HG02884 (cell line): Measurements from ENCODE around the gene PRR36.
"Not testable (repeated sequence)": the region's sequence is repeated elsewhere in the genome, so short reads cannot be mapped to it uniquely, and the experiment has no call there.

Experiments
- ATAC-seq: cut with Tn5 transposase; IDR thresholded peaks from one replicate; pipeline ENCODE4 v1.9.1; 2021; ENCODE audit warnings: mild to moderate bottlenecking, moderate library complexity; ENCODE audit not compliant: unreplicated experiment

PRR36 gene

DNA sequence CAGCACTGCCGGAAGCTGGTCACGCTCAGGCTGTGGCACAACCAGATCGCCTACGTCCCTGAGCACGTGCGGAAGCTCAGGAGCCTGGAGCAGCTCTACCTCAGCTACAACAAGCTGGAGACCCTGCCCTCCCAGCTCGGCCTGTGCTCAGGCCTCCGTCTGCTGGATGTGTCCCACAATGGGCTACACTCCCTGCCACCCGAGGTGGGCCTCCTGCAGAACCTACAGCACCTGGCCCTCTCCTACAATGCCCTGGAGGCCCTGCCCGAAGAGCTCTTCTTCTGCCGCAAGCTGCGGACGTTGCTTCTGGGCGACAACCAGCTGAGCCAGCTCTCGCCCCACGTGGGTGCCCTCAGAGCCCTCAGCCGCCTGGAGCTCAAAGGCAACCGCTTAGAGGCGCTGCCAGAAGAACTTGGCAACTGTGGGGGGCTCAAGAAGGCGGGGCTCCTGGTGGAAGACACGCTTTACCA lies 26.2 kb upstream of the PRR36 start:
- ATAC-seq: no peak

DNA sequence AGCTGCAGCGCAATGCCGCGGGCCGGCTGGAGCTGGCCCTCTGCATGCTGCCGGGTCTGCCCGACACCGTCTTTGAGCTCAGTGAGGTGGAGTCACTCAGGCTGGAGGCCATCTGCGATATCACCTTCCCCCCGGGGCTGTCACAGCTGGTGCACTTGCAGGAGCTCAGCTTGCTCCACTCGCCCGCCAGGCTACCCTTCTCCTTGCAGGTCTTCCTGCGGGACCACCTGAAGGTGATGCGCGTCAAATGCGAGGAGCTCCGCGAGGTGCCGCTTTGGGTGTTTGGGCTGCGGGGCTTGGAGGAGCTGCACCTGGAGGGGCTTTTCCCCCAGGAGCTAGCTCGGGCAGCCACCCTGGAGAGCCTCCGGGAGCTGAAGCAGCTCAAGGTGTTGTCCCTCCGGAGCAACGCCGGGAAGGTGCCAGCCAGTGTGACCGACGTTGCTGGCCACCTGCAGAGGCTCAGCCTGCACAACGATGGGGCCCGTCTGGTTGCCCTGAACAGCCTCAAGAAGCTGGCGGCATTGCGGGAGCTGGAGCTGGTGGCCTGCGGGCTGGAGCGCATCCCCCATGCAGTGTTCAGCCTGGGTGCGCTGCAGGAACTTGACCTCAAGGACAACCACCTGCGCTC lies 25.7 kb upstream of the PRR36 start:
- no peak for ATAC-seq

DNA sequence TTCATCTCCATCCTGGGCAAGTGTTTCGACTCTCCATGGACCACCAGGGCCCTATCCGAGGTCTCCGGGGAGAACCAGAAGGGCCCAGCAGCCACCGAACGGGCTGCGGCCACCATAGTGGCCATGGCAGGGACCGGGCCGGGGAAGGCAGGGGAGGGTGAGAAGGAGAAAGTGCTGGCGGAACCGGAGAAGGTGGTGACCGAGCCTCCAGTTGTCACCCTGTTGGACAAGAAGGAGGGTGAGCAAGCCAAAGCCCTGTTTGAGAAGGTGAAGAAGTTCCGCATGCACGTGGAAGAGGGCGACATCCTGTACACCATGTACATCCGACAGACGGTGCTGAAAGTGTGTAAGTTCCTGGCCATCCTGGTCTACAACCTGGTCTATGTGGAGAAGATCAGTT lies 24.8 kb upstream of the PRR36 start:
- no peak for ATAC-seq

DNA sequence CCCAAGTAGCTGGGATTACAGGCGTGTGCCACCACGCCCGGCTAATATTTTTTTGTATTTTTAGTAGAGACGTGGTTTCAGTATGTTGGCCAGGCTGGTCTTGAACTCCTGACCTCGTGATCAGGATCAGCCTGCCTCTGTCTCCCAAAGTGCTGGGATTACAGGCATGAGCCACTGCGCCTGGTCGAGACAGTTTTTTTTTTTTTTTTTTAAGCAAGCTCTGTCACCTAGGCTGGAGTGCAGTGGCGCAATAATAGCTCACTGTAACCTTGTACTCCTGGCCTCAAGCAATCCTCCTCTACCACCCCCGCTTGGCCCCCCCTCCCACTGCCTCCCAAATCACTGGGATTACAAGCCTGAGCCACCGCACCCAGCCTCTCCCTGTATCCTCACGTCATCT lies 23.1 kb upstream of the PRR36 start:
- ATAC-seq: no peak

DNA sequence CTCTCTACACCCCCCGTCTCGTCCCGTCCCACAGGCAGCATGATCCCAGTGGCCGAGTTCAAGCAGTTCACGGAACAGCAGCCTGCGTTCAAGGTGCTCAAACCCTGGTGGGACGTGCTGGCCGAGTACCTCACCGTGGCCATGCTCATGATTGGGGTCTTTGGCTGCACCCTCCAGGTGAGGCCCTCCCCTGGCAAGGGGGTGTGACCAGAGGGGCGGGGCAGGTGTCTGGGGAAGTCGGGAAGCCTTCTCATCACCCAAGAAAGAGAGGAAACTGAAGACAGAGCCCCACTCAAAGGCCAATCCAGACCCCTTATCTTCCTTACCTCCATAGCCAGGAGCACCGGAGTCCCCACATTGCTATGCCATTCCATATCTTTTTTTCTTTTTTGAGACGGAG lies 21.4 kb upstream of the PRR36 start:
- ATAC-seq: no peak

DNA sequence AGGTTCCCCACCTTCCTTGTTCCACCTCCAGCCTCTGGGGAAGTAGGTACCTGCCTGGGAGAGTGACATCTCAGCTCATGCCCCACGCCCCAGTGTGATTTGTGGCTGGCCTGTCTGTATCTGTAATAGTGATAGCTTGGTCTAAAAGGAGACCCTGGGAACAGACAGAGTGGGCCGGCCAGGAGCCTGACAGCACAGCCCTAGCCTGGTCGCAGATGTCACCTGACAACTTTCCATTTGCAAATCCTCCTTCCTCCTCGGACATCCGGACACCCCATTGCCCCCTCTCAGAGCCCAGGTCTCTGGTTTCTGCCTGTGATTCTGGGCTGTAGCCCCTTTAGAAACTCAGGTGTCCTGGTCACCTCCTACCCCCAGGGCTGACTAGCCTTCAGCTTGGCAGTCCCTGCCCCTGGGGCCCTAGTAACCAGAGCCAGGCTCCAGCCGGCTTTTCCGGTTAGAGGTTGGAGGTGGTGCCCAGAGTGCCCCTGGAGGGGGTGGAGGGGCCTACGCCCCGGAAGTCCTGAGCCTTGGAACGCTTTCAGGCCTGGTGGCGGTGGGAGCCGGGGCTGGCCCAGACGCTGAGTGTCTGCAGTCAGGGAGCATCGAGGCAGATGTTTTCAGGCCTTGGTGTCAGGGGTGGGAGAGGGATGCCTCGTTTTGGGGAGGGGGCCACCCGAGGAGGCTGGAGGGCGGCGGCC lies 20.6 kb upstream of the PRR36 start:
- no peak for ATAC-seq

DNA sequence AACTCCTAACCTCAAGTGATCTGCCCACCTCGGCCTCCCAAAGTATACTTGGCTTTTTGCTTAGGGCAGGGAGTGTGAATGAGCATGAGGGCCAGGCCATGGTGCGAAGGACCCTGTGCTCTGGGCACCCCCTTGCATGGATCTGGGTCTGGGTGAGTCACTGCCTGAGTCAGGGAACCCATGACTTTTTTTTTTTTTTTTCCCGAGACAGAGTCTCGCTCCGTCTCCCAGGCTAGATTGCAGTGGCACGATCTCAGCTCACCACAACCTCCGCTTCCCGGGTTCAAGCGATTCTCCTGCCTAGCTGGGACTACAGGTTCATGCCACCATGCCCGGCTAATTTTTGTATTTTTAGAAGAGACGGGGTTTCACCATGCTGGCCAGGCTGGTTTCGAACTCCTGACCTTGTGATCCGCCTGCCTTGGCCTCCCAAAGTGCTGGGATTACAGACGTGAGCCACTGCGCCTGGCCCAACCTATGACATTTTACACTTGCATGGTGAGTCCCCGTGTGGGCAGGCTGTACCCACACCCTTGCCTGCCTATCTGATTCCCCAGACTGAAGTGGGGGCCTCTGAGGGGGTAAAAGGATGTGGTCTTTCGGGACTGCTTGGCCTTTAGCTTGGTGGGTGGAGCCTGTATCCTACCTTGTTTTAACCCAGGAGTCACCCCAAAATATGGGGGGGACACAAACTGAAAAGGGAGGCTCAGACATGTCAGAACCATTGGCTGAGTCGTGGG lies 19.3 kb upstream of the PRR36 start:
- ATAC-seq: not testable (repeated sequence)

DNA sequence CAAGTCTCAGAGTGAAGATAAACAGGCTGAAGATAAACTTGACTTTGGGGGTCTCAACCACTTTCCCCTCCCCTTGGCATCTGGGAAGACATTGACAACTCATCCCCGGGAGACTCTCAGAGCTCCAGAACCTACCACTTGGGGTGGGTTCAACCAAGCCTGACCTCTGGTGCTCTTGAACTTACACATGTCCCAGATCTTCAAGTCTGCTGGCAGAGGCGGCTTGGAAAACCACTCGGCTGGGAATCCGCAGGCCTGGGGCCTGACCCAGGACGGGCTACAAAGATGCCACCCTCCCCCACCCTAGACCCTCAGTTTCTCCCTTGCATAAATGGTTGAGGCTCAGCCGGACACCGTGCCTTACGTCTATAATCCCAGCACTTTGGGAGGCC lies 14.6 kb upstream of the PRR36 start:
- ATAC-seq: no peak

DNA sequence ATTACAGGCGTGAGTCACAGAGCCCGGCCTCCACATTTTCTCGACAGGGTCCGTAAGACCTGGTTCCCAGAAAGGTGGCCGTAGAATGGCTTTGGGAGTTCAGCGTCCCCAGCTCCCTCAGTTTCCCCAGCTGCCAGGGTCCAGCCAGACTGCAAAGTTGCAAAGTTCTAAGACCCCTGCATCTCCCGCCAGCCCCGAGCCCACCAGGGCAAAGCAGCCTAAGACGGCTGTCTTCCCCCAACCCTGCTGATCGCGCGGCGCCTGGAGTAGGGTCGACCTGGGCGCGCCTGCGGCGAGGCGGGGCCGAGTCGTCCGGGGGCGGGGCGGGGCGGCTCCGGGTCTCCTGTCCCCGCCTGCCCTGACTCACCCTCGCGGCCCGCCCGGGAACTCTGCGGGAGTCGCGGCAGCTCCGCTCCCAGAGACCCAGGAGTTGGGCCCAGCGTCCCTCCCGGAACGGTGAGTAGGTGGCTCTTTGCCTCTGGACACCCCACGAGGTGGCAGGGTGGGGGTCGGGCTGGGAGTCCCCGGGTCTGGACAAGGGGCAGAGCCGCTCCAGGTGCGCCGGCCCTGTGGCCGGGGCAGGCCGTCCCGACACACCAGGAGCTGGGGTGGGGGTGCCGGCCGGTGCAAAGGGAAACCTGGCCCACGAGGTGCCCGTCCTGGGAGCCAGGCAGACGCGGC lies 14.1 kb upstream of the PRR36 start, which contains the start of gene LRRC8E:
Gene LRRC8E, plus strand, starts transcription at position 366 of the 681 bp plus-strand sequence. CDS start 7,094 bp downstream, outside the sequence.
- no peak for ATAC-seq

DNA sequence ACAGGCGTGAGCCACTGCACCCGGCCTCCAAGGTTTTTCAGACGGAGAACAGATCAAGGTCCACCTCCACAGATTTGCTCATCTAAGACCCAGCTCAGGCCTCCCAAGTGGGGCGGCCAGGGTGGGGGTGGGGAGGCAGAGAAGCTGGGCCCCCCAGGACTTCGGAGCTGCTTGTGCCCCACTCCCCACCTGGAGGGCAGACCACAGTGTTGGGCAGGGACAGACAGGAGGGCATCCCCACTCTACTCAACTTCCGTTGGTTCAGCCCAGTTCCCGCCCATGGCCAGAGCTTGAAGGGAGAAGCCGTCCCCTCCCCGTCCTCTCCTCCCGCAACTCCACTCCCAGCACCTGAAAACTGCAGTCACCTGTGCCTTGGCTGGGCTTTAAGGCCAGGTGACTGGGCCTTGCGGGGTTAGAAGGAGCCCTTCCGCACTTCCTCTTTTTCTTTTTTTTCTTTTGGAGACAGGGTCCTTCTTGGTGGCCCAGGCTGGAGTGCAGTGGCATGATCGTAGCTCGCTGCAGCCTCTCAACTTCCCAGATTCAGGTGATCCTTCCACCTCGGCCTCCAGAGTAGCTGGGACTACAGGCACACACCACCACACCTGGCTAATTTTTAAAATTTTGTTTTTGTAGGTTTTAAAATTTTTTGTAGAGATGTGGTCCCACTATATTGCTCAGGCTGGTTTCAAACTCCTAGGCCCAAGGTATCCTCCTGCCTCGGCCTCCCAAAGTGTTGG lies 13.4 kb upstream of the PRR36 start:
- no peak for ATAC-seq

DNA sequence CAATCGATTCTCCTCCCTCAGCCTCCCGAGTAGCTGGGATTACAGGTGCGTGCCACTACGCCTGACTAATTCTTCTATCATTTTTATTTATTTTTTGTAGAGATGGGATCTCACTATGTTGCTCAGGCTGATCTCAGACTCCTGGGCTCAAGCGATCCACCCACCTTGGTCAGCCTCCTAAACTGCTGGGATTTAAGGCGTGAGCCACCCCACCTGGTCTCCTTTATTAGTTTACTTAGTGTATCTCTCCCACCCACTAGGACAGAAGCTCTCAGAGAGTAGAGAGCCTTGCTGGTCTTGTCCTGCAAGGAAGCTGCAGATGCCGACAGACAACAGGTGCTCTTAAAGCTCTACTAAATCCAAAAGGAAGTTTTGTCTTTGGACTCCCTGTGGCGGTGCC lies 11.6 kb upstream of the PRR36 start:
- no peak for ATAC-seq

DNA sequence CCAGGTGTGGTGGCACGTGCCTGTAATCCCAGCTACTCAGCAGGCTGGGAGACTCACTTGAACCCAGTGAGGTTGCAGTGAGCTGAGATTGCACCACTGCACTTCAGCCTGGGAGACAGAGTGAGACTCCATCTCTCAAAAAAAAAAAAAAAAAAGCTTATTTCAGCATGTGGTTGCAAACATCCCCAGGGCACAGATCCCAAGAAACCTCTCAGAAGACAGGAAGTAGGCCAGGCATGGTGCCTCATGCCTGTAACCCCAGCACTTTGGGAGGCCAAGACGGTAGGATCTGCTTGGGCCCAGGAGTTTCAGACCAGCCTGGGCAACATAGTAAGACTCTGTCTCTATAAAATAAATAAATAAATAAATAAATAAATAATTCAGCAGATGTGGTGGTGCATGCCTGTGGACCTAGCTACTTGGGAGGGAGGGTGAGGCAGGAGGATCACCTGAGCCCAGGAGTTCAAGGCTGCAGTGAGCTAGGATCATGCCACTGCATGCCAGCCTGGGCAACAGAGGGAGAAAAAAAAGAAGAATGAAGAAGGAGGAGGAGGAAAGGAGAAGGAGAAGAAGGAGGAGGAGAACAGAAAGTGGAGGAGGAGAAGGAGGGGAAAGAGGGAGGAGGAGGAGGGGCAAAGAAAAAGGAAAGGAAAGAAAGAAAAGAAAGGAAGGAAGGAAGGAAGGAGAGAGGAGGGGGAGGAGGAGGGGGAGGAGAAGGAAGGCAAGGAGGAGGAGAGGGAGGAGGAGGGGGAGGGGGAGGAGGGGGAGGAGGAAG lies 9.8 kb upstream of the PRR36 start:
- no peak for ATAC-seq

DNA sequence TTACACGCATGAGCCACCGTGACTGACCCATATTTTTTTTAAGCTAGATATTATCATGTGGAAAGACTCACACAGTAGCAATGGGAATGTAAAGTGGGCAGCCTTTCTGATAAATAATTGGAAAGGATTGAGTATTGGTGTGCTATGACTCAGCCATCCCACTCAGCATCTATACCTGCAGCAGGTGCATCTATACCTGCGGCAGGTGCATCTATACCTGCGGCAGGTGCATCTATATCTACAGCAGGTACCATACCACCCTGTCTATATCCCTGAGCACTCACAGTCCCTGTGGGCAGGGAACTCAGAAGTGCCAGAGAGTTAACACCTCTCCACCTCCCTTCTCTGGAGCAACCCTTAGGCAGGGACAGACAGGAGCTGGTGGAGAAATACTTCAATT lies 8.9 kb upstream of the PRR36 start:
- ATAC-seq: no peak

DNA sequence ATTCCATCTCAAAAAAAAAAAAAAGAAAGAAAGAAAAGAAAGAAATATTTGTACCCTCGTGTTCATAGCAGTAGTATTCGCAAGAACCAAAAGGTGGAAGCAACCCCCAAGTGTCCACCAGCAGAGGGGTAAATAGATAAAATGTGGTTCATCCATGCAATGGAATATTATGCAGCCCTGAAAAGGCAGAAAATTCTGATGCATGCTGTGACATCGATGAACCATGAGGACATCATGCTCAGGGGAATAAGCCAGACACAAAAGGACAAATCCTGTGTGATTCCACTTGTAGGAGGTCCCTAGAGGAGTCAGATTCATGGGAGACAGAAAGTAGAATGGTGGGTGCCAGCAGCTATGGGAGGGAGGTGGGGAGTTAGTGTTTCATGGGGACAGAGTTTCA lies 7.7 kb upstream of the PRR36 start:
- no peak for ATAC-seq

DNA sequence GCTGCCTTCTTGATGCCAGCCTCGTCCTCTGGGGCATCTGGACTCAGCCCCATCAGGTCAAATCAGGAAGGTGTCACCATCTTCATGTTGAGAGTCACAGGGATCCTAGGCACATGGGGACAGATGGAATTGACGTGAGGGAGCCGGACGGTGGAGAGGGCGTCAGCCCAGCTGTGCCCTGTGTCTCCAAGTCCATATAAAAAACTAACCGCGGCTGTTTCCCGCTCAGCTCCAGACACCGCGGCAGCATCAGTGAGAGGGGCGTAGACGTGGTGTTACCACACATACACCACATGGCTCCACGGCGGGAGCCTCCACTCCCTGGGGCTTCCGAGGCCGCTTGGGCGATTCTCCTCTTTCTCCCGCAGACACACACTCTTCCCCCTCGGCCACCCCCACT lies 5.6 kb upstream of the PRR36 start:
- no peak for ATAC-seq

DNA sequence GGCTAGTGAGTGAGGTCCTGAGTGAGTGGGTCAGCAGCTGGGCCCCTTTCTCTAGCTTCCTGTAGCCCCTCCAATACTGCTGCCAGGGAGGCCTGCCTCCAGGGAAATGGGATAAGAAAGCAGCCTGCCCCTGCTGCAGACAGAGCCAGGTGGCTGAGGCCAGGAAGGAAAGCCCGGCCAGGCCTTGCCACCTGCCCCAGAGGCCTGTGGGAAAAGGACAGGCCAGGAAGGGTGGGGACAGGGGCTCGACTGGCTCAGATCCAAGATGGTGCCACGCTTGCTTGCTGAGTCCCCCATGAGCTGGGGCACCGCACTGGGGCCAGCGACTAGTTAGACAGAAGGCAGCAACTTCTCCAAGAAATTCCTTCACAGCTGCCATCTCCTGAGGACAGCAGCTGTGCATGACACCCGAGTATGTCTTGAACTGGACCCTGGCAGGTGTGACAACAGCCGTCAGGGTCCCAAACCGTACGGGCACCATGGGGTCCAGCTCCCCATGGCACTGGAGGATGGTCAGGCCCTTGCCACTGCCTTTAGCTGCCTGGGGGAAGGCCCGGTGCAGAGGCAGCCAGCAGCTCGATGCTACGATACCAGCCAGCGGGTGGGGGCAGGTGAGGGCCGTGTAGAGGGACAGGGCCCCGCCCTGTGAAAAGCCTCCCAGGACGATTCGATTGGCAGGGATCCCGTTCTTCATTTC lies 5.1 kb upstream of the PRR36 start:
- no peak for ATAC-seq

DNA sequence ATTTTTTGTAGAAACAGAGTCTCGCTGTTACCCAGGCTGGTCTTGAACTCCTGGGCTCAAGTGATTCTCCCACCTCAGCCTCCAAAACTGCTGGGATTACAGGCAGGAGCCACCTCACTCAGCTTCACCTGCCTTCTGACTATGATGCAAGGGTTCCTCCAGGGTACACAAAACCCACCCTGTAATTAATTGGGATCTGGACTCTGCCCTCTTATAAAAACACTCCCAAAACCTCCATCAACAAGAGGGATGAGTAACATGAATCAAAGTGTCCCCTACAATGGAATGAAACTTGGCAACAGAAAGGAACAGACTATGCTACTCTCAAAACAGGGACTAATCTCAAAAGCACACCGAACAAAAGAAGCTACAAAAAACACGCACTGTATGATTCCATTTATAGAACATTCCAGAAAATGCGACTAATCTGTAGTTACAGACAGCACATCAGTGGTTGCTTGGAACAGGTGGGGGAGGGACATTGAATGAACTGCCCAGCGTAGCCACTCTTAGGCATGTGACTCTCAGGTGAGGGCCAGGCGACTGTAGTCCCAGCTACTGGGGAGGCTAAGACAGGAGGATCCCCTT lies 3.2 kb upstream of the PRR36 start:
- no peak for ATAC-seq

DNA sequence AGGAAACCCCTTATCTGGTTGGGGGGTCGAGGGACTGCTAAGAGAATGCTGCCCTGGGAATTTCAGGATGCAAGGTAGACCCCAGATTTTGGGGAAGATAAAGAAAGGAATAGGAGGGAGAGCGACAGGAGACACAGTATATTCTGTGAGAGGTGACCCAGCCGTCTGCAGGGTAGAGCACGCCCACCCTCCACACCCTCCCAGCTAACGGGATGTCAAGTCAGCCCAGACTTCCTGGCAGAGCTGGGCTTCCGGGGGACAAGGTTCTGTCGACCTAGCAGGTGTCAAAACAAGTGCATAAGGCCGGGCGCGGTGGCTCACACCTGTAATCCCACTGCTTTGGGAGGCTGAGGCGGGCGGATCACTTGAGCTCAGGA lies 695 bp upstream of the PRR36 start:
- ATAC-seq: no peak
